GM18909 (cell line): ENCODE data around the gene NDUFS1.
"Not testable (repeated sequence)": the region's sequence is repeated elsewhere in the genome, so short reads cannot be mapped to it uniquely, and the experiment has no call there.

Experiments
- ATAC-seq: cut with Tn5 transposase; IDR thresholded peaks from one replicate; pipeline ENCODE4 v1.9.1; 2021; ENCODE audit warnings: mild to moderate bottlenecking; ENCODE audit not compliant: unreplicated experiment, poor library complexity

The NDUFS1 gene

GRCh38 chr2:206159346-206160124 is at the start of gene NDUFS1, which contains the start of gene EEF1B2:
Gene NDUFS1, minus strand, starts transcription at chr2:206159444. Its CDS starts 5,766 bp downstream, at chr2:206153678.
Gene EEF1B2, plus strand, starts transcription at chr2:206159895. Its CDS starts 85 bp downstream, at chr2:206159980.
- peak; percentile 91 for ATAC-seq

DNA sequence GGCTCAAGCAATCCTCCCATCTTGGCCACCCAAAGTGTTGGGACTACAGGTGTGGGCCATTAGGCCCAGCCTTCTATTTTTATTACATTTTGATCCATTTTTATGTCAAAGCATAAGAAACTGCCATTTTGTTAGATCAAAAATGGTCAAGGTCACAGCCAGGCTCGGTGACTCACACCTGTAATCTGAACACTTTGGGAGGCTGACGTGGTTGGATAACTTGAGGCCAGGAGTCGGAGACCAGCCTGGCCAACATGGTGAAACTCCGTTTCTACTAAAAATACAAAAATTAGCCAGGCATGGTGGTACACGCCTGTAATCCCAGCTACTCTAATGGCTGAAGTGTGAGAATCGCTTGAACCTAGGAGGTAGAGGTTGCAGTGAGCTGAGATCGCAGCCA is 49.7 kb upstream of the NDUFS1 start:
- ATAC-seq = no peak

GRCh38 chr2:206207316-206207715 is 48.1 kb upstream of the NDUFS1 start:
- ATAC-seq = not testable (repeated sequence)

- no peak for ATAC-seq
These were observed 45.5 kb upstream of the NDUFS1 start for GRCh38 chr2:206204710-206205109.

- no peak for ATAC-seq
These were observed 44.1 kb upstream of the NDUFS1 start for GRCh38 chr2:206203331-206203730.

DNA sequence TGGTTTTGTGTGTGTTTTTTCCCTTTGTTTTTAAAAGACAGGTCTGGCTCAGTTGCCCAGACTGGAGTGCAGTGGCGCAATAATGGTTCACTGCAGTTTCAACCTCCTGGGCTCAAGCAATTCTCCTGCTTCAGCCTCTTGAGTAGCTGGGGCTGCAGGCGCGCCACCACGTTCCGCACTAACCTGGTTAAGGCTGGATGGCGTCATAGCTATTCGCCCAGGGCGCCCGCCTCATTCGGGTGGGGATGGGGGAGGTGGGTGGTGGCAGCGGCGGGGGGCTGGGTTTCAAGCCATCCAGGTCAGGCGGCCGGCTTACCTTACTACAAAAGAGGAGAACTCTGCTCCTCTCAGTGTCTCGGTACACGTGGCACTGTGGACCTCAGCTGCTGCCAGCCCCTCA is 43.2 kb upstream of the NDUFS1 start:
- ATAC-seq = no peak

GRCh38 chr2:206201075-206201848 is 42.0 kb upstream of the NDUFS1 start:
- no peak for ATAC-seq

- no peak for ATAC-seq
These were observed 39.4 kb upstream of the NDUFS1 start for GRCh38 chr2:206198677-206199076.

DNA sequence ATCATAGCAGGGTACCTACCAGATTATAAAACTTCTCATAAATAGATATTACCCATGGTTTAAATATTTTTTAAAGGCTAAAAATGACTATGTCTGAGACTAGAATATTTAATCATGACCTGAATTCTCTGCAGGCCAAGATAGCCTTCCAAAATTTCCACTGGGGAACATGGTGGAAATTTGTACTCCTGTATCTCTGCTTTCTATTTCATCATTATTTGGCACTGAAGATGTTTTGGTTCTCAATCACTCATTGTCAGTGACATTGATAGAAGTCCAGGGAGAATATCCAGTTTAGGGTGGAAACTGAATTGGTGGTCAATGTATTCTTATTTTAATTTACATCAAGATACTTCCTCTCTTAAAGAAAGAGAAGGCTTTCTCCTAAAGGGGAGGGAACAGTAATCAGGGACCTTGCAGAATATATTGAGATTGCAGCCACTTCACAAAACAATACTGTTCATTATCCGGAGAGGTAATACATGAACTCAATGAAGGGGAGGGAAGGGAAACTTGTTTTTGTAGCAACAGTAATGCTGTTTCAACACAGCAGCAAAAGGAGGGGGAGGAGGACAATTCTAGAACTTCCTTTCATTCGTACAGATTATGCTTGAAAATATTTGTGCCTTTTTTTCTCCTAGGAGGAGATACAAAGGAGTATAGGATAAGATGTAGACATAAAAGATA is 34.6 kb upstream of the NDUFS1 start:
- no peak for ATAC-seq

DNA sequence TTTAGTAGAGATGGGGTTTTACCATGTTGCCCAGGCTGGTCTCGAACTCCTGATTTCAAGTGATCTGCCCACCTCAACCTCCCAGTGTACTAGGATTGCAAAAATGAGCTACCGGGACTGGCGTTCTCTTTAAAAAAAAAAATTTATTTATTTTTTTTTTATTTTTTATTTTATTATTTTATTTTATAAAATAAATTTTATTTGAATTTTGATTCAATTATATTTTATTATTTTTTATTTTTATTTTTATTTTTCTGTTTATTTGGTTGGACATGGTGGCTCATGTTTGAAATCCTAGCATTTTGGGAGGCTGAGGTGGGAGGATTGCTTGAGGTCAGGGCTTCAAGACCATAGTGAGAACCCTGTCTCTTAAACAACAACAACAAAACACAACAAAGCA is 32.9 kb upstream of the NDUFS1 start:
- no peak for ATAC-seq

DNA sequence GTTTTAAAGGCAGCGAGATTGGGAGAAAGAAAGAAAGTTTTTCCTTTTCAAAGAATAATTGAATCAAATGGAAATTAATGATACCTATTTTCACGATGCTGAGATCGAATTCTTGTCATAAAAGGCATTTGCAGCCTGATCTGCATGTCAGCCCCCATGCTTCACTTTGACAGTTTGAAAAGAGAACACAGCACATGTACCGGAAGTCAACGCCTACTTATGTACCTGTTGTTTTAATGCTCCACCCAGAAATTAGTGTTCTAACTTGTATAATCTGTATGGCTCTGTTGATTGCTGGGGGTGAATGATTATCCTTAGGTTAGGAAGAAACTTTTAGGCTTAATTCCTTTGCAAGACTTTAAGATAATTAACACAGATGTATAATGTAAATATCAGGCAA is 31.4 kb upstream of the NDUFS1 start:
- no peak for ATAC-seq

DNA sequence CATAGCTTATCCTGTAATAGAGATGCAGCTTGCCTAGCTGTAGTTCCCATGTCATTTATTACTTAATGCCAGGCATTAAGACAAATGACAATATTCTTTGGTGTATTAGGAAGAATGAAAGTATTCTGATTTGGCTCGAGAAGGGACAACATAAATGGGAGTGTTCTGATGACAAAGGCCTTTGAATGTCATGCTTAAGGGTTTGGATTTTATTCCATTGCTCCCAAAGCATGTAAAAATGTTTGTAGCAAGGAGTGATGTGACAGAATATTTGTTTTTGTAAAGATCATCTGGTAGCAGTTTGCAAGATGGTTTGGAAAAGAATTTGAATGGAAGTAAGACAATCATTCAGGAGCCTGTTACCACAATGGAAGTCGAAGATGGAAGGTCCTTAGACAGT is 30.9 kb upstream of the NDUFS1 start:
- ATAC-seq = no peak

DNA sequence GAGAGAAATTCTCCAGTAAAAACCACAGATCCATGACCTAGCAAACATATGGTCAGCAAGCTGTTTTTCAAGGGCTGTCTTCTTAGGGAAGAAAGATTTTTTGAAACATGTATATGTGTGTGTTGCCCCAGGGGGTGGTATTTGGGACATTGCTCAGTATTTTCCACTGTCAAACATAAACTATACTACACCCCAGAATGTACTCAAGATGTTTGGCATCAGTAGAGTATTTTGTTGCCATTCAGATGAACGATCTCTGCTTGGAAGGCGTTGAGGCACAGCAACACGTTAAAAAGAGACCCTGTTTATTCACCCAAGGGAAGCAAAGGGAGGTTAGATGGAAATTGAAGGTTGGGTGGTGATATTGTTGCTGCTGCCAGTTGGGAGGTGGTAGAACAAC is 30.4 kb upstream of the NDUFS1 start:
- no peak for ATAC-seq

- ATAC-seq = not testable (repeated sequence)
These were observed 22.3 kb upstream of the NDUFS1 start for GRCh38 chr2:206181526-206181925.

- ATAC-seq = no peak
These were observed 17.7 kb upstream of the NDUFS1 start for GRCh38 chr2:206176901-206177300.

DNA sequence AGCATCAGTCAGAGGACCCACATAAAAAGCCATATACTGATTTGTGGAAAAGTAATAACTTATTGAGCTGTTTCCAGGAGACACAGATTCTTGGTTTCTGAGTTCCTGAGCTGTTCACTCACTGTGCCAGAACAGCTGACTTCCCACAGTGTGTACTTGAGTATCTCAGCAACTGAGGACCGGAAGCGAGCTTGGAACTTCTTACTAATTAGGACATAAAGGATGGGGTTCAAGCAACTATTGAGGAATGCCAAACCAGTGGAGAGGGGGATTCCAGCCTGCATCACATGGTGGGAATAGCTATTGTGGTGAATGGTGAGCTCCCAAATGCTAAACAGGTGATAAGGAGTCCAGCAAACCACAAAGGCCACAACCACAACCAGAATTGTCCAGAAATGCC is 16.9 kb upstream of the NDUFS1 start:
- ATAC-seq = no peak

GRCh38 chr2:206173147-206173546 is 13.9 kb upstream of the NDUFS1 start:
- ATAC-seq = no peak

- not testable (repeated sequence) for ATAC-seq
These were observed 12.6 kb upstream of the NDUFS1 start for GRCh38 chr2:206171624-206172397.

- not testable (repeated sequence) for ATAC-seq
These were observed 9.0 kb upstream of the NDUFS1 start for GRCh38 chr2:206168230-206168629.

DNA sequence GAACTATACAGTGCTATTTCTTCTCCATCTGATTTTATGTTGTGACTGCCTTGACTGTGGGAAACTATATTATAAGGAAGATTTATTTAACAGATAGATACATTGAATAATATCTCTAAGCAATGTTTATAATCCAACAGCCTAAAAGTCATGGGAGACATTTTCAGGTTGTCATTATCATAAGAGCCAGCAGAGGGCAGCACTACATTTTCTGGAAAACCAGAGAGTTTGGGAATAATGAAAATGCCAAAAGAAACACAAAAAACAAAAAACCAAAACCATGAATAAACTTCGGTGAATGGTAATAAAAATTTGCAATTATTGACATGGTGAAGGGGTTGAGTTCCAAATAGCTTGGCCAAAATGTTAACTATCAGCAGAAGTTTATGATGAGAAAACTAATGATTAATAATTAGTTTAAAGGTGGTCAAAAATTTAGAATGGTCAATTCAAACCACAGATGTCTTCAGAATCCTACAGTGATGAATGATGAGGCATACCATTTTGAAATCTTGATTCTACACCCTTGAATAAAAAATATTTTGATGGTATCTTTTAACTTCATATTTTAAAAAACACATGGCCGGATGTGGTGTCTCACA is 5.1 kb upstream of the NDUFS1 start:
- no peak for ATAC-seq
